ENCODE data around the gene MVB12A. TPM values are rescaled to one million over a fixed set of nuclear protein-coding genes. Genes with fewer than 3 reads are reported as not detected.

Gene MVB12A
- total and polyA plus RNA-seq, 8 donors: 41.7 to 59.5 (median 47.1) TPM

GRCh38 chr19:17394891-17395415, 24.9 kb upstream of the MVB12A start:
- Histone ChIP-seq H3K36me3 (peaks cover 0 to 25% of the 10 kb centered on the region in 2 donors), H3K27me3 (peaks cover 0 to 40% of the 10 kb centered on the region in 2 donors), H3K9me3 (no peaks in the 10 kb centered on the region), H3K4me3 (no peak overlapping the region), H3K27ac (no peak overlapping the region), H3K4me1 (peaks cover 4 to 39% of the 10 kb centered on the region in 2 donors)
- peak; percentile 67 to 74 for TF ChIP-seq CTCF (IDR thresholded peaks at IDR 0.05)
- DNase-seq (peak in 2 of 4 donors; percentile 77 to 91), ATAC-seq (peak; percentile 49)
- intact Hi-C loops (cut with DNase I): loop anchor here in 1 of 2 donors (5.0 kb wide), 1 partner anchor 67 kb away; the partner anchor contains the start of gene NXNL1

GRCh38 chr19:17398902-17399527, 20.8 kb upstream of the MVB12A start:
- ATAC-seq (no peak), DNase-seq (no peak)
- Histone ChIP-seq H3K27me3 (peaks cover 0 to 9% of the 10 kb centered on the region in 2 donors), H3K36me3 (peaks cover 0 to 51% of the 10 kb centered on the region in 2 donors), H3K9me3 (no peaks in the 10 kb centered on the region), H3K4me3 (no peak overlapping the region), H3K27ac (no peak overlapping the region), H3K4me1 (peaks cover 0 to 29% of the 10 kb centered on the region in 2 donors)
- intact Hi-C loops (cut with DNase I): loop anchor here in 1 of 2 donors (5.0 kb wide), 1 partner anchor 63 kb away; the partner anchor contains the start of gene NXNL1
- no peak for TF ChIP-seq CTCF (IDR thresholded peaks at IDR 0.05)

GRCh38 chr19:17401628-17402027, 18.2 kb upstream of the MVB12A start:
- Histone ChIP-seq H3K27me3 (no peaks in the 10 kb centered on the region), H3K4me1 (peaks cover 0 to 34% of the 10 kb centered on the region in 2 donors), H3K9me3 (no peaks in the 10 kb centered on the region), H3K36me3 (peaks cover 0 to 51% of the 10 kb centered on the region in 2 donors), H3K4me3 (no peak overlapping the region), H3K27ac (no peak overlapping the region)
- ATAC-seq (no peak), DNase-seq (no peak)
- intact Hi-C loops (cut with DNase I): no loop called here
- no peak for TF ChIP-seq CTCF (IDR thresholded peaks at IDR 0.05)

GRCh38 chr19:17402982-17403855, 16.6 kb upstream of the MVB12A start:
- intact Hi-C loops (cut with DNase I): no loop called here
- Histone ChIP-seq H3K4me1 (peaks cover 0 to 47% of the 10 kb centered on the region in 2 donors), H3K27ac (peak overlapping the region in 1 of 2 donors; percentile 86), H3K27me3 (no peaks in the 10 kb centered on the region), H3K36me3 (peaks cover 0 to 40% of the 10 kb centered on the region in 2 donors), H3K9me3 (no peaks in the 10 kb centered on the region), H3K4me3 (peak overlapping the region; percentile 5 to 66)
- no peak for TF ChIP-seq CTCF (IDR thresholded peaks at IDR 0.05)
- ATAC-seq: peak; percentile 4
- DNase-seq: no peak

- ATAC-seq (no peak), DNase-seq (no peak)
- Histone ChIP-seq H3K36me3 (peaks cover 0 to 33% of the 10 kb centered on the region in 2 donors), H3K27ac (peak overlapping the region in 1 of 2 donors; percentile 86), H3K4me1 (peaks cover 0 to 52% of the 10 kb centered on the region in 2 donors), H3K27me3 (no peaks in the 10 kb centered on the region), H3K9me3 (no peaks in the 10 kb centered on the region), H3K4me3 (peak overlapping the region; percentile 5 to 66)
- TF ChIP-seq CTCF (IDR thresholded peaks at IDR 0.05): no peak
- intact Hi-C loops (cut with DNase I): no loop called here
Observed at GRCh38 chr19:17404015-17404414, 15.8 kb upstream of the MVB12A start.

Data from left lung (tissue), 10 donors.